ENCODE data around the gene PAGE2B.
"Not testable (repeated sequence)": the region's sequence is repeated elsewhere in the genome, so short reads cannot be mapped to it uniquely, and the experiment has no call there.

The PAGE2B gene, protein sequence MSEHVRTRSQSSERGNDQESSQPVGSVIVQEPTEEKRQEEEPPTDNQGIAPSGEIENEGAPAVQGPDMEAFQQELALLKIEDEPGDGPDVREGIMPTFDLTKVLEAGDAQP

GRCh38 chrX:55074851-55075467 lies at the start of gene PAGE2B:
Gene PAGE2B, plus strand, starts transcription at chrX:55075030. Its CDS starts 1,012 bp downstream, at chrX:55076042.
- no peak for DNase-seq

DNA sequence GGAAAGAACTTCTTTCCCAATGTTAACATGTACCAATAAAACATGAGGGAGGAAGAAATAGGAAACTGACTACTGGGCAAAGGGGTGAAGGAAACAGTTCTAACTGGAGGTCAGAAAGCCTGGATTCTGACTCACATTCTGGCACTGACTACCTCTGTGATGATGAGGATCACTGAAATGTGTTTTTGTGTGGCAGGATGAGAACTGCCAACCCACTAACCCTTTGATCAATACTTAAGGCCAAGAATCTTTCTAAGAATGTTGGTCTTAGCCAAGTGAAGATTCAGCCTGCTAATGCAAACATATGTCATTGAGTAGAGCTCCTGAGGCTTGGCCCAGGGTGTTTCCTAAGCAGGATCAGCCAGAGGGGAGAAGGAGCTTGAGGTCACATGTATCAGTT lies 48.7 kb upstream of the PAGE2B start:
- no peak for DNase-seq

- no peak for DNase-seq
These were observed 48.0 kb upstream of the PAGE2B start for GRCh38 chrX:55026840-55027239.

DNA sequence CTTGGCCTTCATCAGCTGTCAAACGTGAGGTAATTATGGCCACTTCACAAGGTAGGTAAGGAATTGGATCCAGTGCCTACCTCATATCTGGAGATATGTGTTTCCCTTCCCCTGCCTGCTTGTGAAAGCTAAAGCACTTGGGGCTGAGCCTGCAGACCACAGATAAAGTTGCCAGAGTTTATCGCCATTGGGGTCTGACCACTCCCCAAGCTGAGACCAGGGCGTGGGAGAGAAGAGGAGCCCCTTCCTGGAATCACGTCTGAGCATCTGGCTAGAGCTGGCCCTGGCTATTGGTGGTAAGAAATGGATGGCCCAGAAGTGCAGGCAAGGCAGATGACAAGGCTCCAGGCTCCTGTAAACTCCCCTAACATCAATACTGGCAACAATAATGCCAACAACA lies 46.8 kb upstream of the PAGE2B start:
- no peak for DNase-seq

DNA sequence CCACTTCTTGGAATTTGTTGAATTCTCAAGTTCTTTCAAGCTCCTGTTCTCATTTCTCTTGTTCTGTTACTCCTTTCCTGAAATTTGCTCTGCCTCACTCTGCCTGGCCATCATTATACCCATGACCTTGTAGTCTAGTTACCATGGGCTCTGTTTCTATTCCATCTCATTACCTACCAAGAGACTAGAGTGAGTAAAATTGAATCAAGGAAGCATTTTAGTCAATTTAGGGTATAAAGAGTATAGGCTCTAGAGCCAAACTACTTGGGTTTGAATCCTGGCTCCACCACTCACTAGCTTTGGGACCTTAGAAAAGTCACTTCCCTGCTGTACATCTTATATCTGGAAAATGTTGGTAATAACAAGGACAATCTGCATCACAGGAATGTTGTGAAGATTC lies 46.2 kb upstream of the PAGE2B start:
- DNase-seq, result no peak

GRCh38 chrX:55029291-55029690 lies 45.5 kb upstream of the PAGE2B start:
- DNase-seq, result no peak

- DNase-seq, result no peak
These were observed 44.3 kb upstream of the PAGE2B start, which contains the start of gene ALAS2 for GRCh38 chrX:55030271-55031205. Gene ALAS2, minus strand, starts transcription at chrX:55030977. Its CDS starts 4,977 bp downstream, at chrX:55026000.

DNA sequence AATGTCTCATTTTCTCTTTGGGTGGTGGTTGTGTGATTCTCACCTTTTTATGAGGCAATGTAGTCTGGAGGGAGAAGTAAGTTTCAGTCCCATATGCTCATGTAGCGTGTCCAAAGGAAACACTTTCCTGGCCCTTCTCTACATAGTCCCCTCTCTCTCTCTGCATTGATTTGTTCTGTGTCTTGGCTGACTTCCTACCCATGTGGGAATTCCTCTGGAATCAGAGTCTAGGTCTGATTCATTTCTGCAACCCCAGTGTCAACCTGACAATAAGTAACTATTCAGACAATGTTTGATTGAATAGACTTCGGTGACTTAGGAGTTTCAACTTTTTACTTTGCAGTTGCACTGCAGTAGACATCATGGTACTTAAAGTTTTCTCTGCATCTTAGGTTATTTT lies 41.4 kb upstream of the PAGE2B start:
- peak; percentile 13 for DNase-seq

DNA sequence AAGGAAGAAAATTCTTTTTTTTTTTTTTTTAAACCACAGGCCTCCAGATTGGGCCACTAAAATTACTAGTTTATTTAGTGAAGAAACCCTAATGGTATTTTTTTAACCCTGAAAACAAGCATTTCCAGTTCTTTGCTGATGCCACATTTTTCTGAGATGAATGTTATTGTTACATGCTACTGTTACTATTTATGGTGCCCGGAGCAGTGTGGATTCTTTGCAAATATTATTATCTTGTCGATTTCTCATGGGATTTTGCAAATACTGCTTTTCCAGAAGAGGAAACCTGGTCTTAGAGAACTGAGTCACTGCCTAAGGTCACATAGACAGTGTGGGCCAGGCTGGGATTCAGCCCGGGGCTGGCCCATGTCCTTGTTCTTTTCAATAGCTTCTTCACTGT lies 35.4 kb upstream of the PAGE2B start:
- no peak for DNase-seq

GRCh38 chrX:55041514-55041913 lies 33.3 kb upstream of the PAGE2B start:
- no peak for DNase-seq

GRCh38 chrX:55050599-55050998 lies 24.2 kb upstream of the PAGE2B start:
- not testable (repeated sequence) for DNase-seq

GRCh38 chrX:55056820-55057674 lies 17.8 kb upstream of the PAGE2B start:
- DNase-seq, result peak; percentile 9

- peak; percentile 57 for DNase-seq
These were observed 17.1 kb upstream of the PAGE2B start for GRCh38 chrX:55057675-55058249.

DNA sequence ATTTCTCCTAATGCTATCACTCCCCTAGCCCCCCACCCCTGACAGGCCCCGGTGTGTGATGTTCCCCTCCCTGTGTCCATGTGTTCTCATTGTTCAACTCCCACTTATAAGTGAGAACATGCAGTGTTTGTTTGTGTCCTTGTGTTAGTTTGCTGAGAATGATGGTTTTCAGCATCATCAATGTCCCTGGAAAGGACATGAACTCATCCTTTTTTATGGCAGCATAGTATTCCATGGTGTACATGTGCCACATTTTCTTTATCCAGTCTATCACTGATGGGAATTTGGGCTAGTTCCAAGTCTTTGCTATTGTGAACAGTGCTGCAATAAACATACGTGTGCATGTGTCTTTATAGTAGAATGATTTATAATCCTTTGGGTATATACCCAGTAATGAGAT lies 7.7 kb upstream of the PAGE2B start:
- not testable (repeated sequence) for DNase-seq

- DNase-seq, result no peak
These were observed 2.5 kb upstream of the PAGE2B start for GRCh38 chrX:55072286-55072685.

GRCh38 chrX:55088795-55089489 lies 14.1 kb downstream of the PAGE2B start, which contains the start of gene PAGE2:
Gene PAGE2, plus strand, starts transcription at chrX:55089018. Its CDS starts 1,003 bp downstream, at chrX:55090021.
- no peak for DNase-seq

GRCh38 chrX:55098691-55099090 lies 23.9 kb downstream of the PAGE2B start:
- DNase-seq, result no peak

DNA sequence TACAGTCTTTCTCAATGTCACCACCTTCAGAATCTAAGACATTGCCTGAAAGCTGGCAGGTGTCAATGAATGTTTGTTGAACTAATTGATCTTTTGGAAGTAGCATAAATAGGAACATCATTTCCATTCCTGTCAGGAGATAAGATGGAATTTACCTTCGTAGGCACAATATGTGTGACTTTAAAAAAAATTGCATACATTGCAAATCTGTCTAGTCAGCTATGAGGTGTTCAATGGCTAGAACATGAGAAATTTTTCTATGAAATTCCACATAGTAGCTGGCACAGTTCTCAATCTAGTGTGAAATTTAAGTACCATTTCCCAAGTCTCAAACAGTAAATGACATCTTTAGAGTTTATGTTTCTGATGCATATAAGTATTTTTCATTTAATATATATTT lies 24.3 kb downstream of the PAGE2B start:
- DNase-seq, result no peak

GRCh38 chrX:55102754-55103153 lies 27.9 kb downstream of the PAGE2B start:
- no peak for DNase-seq

- no peak for DNase-seq
These were observed 32.4 kb downstream of the PAGE2B start for GRCh38 chrX:55107262-55107661.

DNA sequence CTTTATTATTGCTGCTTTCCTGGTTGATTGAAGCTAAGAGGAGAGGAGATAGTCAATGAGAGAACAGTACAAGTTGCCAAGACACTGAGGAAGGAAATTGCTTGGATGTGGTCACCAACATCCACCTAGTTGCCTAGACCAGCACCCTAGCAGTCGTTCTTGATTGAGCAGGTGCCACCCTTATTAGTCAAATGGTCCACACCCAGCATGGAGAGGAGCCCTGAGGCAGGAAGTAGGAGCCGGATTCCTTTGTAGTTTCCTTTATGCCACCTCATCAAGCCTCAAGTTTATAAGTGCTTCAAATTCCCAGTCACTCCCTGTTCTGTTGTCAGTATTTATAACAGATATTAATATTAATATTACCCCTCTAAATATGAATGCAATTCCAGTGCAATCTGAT lies 33.1 kb downstream of the PAGE2B start:
- no peak for DNase-seq

DNA sequence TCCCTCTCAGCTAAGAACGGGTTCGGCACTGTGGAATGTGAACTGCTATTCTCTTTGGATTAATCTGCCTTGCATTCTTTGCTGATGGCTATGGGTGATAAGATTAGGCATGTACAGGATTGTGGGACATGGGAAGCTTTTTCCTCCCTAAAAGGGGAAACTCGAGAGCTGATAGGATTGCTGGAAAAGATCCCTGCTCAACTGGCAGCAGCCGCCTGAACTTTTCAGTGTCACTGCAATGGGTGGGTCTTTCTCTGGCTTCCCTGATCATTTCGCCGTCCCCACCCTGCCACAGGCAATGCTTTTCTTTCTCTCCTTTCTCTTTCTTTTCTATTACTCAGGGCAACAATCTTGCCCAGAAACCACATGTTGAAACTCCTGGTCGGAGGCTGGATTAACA lies 34.5 kb downstream of the PAGE2B start:
- DNase-seq, result no peak

Measured in kidney glomerular epithelial cell (primary cell).